NB4 (cell line): Measurements from ENCODE around the gene CLASP1.

Experiments
- CTCF ChIP-seq: IDR thresholded peaks from one replicate; pipeline ENCODE4 v1.5.1; 2012; ENCODE audit warnings: low read depth, low read length
- MAX ChIP-seq: IDR thresholded peaks from 2 replicates; pipeline ENCODE4 v1.6.1; 2011; ENCODE audit warnings: low read depth, low read length
- MYC ChIP-seq: IDR thresholded peaks from 2 replicates; pipeline ENCODE4 v1.6.1; 2011; ENCODE audit warnings: low read depth, low read length
- POLR2A ChIP-seq: IDR thresholded peaks from 2 replicates; pipeline ENCODE4 v1.6.1; 2011; ENCODE audit warnings: mild to moderate bottlenecking; ENCODE audit not compliant: insufficient read length; ENCODE audit errors: extremely low read depth

GRCh38 chr2:121513597-121514333 is 135.5 kb downstream of the CLASP1 start:
- TF ChIP-seq POLR2A = no peak
- TF ChIP-seq CTCF = no peak
- TF ChIP-seq MAX = no peak
- no peak for TF ChIP-seq MYC
